ENCODE measurements around the gene DOLK.

GRCh38 chr9:128969491-128969890, 22.1 kb upstream of the DOLK start:
- TF ChIP-seq CTCF (optimal IDR thresholded peaks at IDR 0.05 in 1 of 3, IDR thresholded peaks at IDR 0.05 in 1 of 3, conservative IDR thresholded peaks at IDR 0.05 in 1 of 3; ENCODE audit: extremely low read depth in 1 of 3, insufficient read depth in 2 of 3, low read length in 3 of 3) (no peak), EZH2 (IDR thresholded peaks at IDR 0.05; ENCODE audit: low read length) (no peak)

Measured in keratinocyte (primary cell).